HCEC 1CT (cell line): ENCODE results near the gene TAF3.
"Not testable (repeated sequence)": the region's sequence is repeated elsewhere in the genome, so short reads cannot be mapped to it uniquely, and the experiment has no call there.

Experiments
- DNase-seq: peaks from one replicate; pipeline ENCODE4 v3.0.0-alpha.2; 2017

TAF3 gene

GRCh38 chr10:7818295-7819120, at the start of gene TAF3:
TAF3 (plus strand) TSS chr10:7818505; CDS start chr10:7818710, 205 bp downstream.
- DNase-seq = peak; percentile 82

GRCh38 chr10:7773845-7774801, 44.2 kb upstream of the TAF3 start:
- DNase-seq = no peak

GRCh38 chr10:7776777-7777176, 41.5 kb upstream of the TAF3 start:
- DNase-seq = no peak

- DNase-seq = not testable (repeated sequence)
Measured at GRCh38 chr10:7782194-7782593, 36.1 kb upstream of the TAF3 start.

- DNase-seq = no peak
Measured at GRCh38 chr10:7786430-7786829, 31.9 kb upstream of the TAF3 start.

GRCh38 chr10:7787150-7787856, 31.0 kb upstream of the TAF3 start:
- peak; percentile 22 for DNase-seq

- peak; percentile 94 for DNase-seq
Measured at GRCh38 chr10:7787857-7788638, 30.3 kb upstream of the TAF3 start, which contains the start of the genes ATP5F1C and KIN. ATP5F1C (plus strand) TSS chr10:7788177; CDS start chr10:7788208, 31 bp downstream. KIN (minus strand) TSS chr10:7787993; CDS start chr10:7787933, 60 bp downstream.

- DNase-seq = no peak
Measured at GRCh38 chr10:7788639-7789286, 29.5 kb upstream of the TAF3 start.

GRCh38 chr10:7789390-7789789, 28.9 kb upstream of the TAF3 start:
- DNase-seq = peak; percentile 15

- no peak for DNase-seq
Measured at GRCh38 chr10:7792541-7792940, 25.8 kb upstream of the TAF3 start.

GRCh38 chr10:7794251-7795026, 23.9 kb upstream of the TAF3 start:
- no peak for DNase-seq

GRCh38 chr10:7795605-7796004, 22.7 kb upstream of the TAF3 start:
- no peak for DNase-seq

GRCh38 chr10:7797582-7797981, 20.7 kb upstream of the TAF3 start:
- DNase-seq = peak; percentile 94

GRCh38 chr10:7802606-7803005, 15.7 kb upstream of the TAF3 start:
- no peak for DNase-seq

- no peak for DNase-seq
Measured at GRCh38 chr10:7804216-7804615, 14.1 kb upstream of the TAF3 start.

GRCh38 chr10:7804741-7805140, 13.6 kb upstream of the TAF3 start:
- DNase-seq = no peak

- no peak for DNase-seq
Measured at GRCh38 chr10:7808686-7809267, 9.5 kb upstream of the TAF3 start.

GRCh38 chr10:7810443-7810842, 7.9 kb upstream of the TAF3 start:
- DNase-seq = no peak

GRCh38 chr10:7811000-7811399, 7.3 kb upstream of the TAF3 start:
- DNase-seq = no peak

GRCh38 chr10:7811743-7812142, 6.6 kb upstream of the TAF3 start:
- DNase-seq = not testable (repeated sequence)
